Suprapubic skin (tissue), 4 donors: ENCODE measurements around the gene DAD1.

ENCODE experiments used
- POLR2A ChIP-seq, 2 donors: fragments of 450-650 bp; IDR thresholded peaks; one replicate each; pipeline ENCODE4 v1.6.1; 2017; ENCODE audit warnings: antibody characterized with exemption in 2 of 2, mild to moderate bottlenecking in 2 of 2, moderate library complexity in 2 of 2
- POLR2AphosphoS5 ChIP-seq, 3 donors: sonication (generic); formaldehyde crosslinking; IDR thresholded peaks; one replicate each; pipeline ENCODE4 v1.6.1; 2017; ENCODE audit warnings: antibody characterized with exemption in 3 of 3

GRCh38 chr14:22610931-22611330 lies 21.9 kb upstream of the DAD1 start:
- TF ChIP-seq POLR2AphosphoS5 (IDR thresholded peaks at IDR 0.05) (no peak), POLR2A (IDR thresholded peaks at IDR 0.05) (no peak)
